GM18517 (cell line): ENCODE measurements around the gene PHOSPHO1.
A peak's percentile ranks its signal among the peaks of the same experiment; 100 is the strongest.

Experiments used
- ATAC-seq: cut with Tn5 transposase; IDR thresholded peaks from one replicate; pipeline ENCODE4 v1.9.1; 2021; ENCODE audit warnings: mild to moderate bottlenecking, moderate library complexity; ENCODE audit not compliant: unreplicated experiment

The PHOSPHO1 gene

GRCh38 chr17:49219987-49220386 lies 10.6 kb downstream of the PHOSPHO1 start:
- ATAC-seq = no peak

GRCh38 chr17:49218941-49219913 lies 11.4 kb downstream of the PHOSPHO1 start:
- ATAC-seq = no peak

GRCh38 chr17:49217651-49218413 lies 12.8 kb downstream of the PHOSPHO1 start:
- ATAC-seq = no peak

GRCh38 chr17:49216953-49217650 lies 13.5 kb downstream of the PHOSPHO1 start:
- ATAC-seq = no peak

- no peak for ATAC-seq
Measured at GRCh38 chr17:49216482-49216881, 14.1 kb downstream of the PHOSPHO1 start.

- no peak for ATAC-seq
Measured at GRCh38 chr17:49214676-49215360, 15.8 kb downstream of the PHOSPHO1 start.

GRCh38 chr17:49213847-49214246 lies 16.7 kb downstream of the PHOSPHO1 start:
- ATAC-seq = no peak

- no peak for ATAC-seq
Measured at GRCh38 chr17:49213399-49213798, 17.2 kb downstream of the PHOSPHO1 start.

- peak; percentile 71 for ATAC-seq
Measured at GRCh38 chr17:49210158-49211029, 20.2 kb downstream of the PHOSPHO1 start, which contains the start of the genes ABI3 and GNGT2. Gene ABI3 (plus strand): TSS chr17:49210707. CDS start chr17:49210725, 18 bp downstream. Gene GNGT2 (minus strand): TSS chr17:49210574. CDS start chr17:49207422, 3,152 bp downstream.

GRCh38 chr17:49209061-49209571 lies 21.5 kb downstream of the PHOSPHO1 start:
- no peak for ATAC-seq

- no peak for ATAC-seq
Measured at GRCh38 chr17:49204516-49204915, 26.1 kb downstream of the PHOSPHO1 start.

GRCh38 chr17:49203796-49204195 lies 26.8 kb downstream of the PHOSPHO1 start:
- ATAC-seq = no peak

- ATAC-seq = no peak
Measured at GRCh38 chr17:49201481-49201927, 29.1 kb downstream of the PHOSPHO1 start.

GRCh38 chr17:49200423-49201083 lies 30.0 kb downstream of the PHOSPHO1 start:
- no peak for ATAC-seq

GRCh38 chr17:49198211-49198610 lies 32.4 kb downstream of the PHOSPHO1 start:
- ATAC-seq = no peak

GRCh38 chr17:49197346-49197998 lies 33.1 kb downstream of the PHOSPHO1 start:
- no peak for ATAC-seq

- no peak for ATAC-seq
Measured at GRCh38 chr17:49196520-49196919, 34.1 kb downstream of the PHOSPHO1 start.

GRCh38 chr17:49195751-49196150 lies 34.8 kb downstream of the PHOSPHO1 start:
- no peak for ATAC-seq
